Muscle of back (tissue), 11 donors: ENCODE measurements around the gene HORMAD2. TPM values are rescaled to one million over a fixed set of nuclear protein-coding genes. Genes with fewer than 3 reads are reported as not detected.
"Not testable (repeated sequence)": the region's sequence is repeated elsewhere in the genome, so short reads cannot be mapped to it uniquely, and the experiment has no call there.

Experiments used
- DNase-seq, 3 donors: peaks; one replicate each; pipeline versions ENCODE4 v3.0.0 to v3.0.0-alpha.2; 2013
- polyA plus RNA-seq, 10 donors: library from polyadenylated mRNA; unstranded; fragments of 120-200 nt; gene quantifications; one replicate each; pipeline ENCODE4 v1.2.1, GENCODE V29; 2013; ENCODE audit not compliant: insufficient read length in 10 of 10

The HORMAD2 gene
- polyA plus RNA-seq, 10 donors, result 0.15 TPM; not detected in 9

DNA sequence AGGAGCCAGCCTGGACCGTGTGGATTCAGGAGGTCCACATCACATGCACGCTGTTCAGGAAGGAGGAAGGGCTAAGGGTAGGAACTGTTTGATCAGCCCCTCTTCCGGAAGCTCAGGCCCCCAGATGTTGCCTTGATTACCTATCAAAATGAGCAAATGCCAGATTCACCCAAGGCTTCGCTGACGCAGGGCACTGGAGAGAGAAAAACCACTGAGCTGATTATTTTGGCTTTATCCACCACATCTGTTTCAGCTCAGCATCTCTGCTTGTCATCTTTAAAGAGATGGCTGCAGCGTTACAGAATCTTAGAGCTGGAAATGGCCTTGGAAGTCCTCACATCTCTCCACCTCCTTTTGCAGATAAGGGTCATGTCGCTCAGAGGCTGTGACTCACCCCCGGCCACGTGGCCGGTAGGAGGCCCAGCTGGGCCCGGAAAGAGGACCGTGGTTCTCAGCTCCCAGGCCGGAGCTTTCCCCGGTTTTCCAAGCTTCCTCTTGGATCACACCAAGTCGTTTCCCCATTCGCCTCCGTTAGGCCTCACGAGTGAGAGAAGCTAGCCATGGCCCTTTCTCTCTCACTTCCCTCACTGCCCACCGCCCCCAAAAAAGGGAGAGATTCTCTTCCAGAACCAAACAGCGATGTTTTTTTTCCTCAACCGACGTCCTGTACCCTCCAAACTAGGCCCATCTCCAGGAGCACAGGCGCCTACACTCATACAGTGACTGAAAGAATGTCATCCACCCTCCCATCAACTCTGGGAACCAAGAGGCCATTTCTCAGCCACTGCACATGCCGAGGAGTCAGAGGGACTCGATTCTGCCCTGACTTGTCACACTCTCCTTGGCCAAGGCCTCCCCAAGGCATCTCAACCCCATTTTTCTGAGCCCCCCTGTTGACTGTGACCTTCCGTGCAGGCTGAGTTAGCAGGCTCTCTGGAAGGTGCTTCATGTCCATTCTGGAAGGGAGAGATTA, 128.7 kb downstream of the HORMAD2 start:
- peak; percentile 69 to 88 (median 76) for DNase-seq

- DNase-seq, result no peak
Measured at GRCh38 chr22:30209642-30210041, 129.4 kb downstream of the HORMAD2 start.

- no peak for DNase-seq
Measured at GRCh38 chr22:30210235-30210909, 130.1 kb downstream of the HORMAD2 start.

- no peak for DNase-seq
Measured at GRCh38 chr22:30211124-30211820, 131.0 kb downstream of the HORMAD2 start.

DNA sequence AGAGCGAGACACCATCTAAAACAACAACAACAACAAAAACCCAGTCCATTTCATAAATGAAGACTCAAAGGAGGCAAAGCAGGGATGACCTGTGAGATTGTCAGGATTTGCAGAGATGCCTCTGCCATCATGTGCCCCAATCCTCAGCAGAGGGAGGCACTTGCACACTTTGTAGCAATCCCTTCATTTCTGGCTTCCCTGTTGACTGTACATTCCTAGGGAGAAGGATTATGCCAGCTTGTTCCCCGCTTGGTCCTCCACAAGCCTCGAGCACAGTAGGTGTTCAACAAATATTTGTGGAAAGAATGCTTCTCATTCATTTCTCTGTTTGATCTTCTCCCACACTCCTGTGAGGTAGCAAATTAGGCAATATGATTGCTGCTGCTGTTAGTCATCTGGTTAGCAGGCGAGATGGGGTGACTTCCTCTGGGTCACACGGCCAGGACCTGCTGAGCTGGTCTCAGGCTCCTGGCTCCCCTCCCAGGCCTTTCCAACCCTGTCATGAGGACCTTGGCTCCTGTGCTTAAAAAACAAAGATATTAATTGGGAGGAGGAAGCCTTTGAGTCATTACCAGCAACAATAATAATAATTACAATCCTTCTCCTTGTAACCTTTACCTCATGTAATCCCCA, 132.2 kb downstream of the HORMAD2 start:
- no peak for DNase-seq

- no peak for DNase-seq
Measured at GRCh38 chr22:30212996-30213441, 132.8 kb downstream of the HORMAD2 start.

GRCh38 chr22:30214703-30215407, 134.6 kb downstream of the HORMAD2 start:
- no peak for DNase-seq

DNA sequence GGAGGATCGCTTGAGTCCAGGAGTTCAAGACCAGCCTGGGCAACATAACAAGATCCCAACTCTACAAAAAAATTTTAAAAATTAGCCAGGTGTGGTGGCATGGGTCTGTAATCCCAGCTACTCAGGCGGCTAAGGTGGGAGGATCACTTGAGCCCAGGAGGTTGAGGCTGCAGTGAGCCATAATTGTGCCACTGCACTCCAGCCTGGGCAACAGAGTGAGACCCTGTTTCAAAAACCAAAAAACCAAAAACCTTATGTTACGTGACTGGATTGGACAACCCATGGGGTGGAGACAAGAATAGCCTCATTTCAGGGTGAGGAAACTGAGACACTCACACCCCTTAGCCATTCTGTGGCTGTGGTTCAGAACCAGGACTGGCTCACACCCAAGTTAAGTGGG, 136.0 kb downstream of the HORMAD2 start:
- not testable (repeated sequence) for DNase-seq

GRCh38 chr22:30216710-30217109, 136.4 kb downstream of the HORMAD2 start:
- no peak for DNase-seq

- DNase-seq, result no peak
Measured at GRCh38 chr22:30217698-30218560, 137.7 kb downstream of the HORMAD2 start.

DNA sequence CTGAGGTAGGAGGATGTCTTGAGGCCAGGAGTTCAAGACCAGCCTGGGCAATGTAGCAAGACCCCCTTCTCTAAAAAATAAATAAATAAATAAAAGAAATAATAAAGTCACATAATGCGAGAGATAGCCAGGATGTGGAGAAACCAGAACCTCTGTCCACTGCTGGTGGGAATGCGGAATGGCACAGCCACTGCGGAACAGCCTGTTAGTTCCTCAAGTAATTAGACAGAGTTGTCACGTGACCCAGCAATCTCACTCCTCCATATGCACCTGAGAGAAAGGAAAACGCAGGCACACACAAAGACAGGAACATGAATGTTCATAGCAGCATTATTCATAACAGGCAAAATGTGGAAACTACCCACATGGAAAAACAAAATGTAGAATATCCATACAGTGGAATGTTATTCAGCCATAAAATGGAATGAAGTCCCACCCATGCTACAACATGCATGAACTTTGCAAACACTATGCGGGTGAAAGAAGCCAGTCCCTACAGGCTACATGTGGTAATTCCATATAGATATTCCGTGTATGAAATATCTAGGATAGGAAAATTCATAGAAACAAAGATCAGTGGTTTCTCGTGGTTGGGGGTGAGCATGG, 138.9 kb downstream of the HORMAD2 start:
- DNase-seq, result no peak

GRCh38 chr22:30219668-30220278, 139.5 kb downstream of the HORMAD2 start:
- no peak for DNase-seq

DNA sequence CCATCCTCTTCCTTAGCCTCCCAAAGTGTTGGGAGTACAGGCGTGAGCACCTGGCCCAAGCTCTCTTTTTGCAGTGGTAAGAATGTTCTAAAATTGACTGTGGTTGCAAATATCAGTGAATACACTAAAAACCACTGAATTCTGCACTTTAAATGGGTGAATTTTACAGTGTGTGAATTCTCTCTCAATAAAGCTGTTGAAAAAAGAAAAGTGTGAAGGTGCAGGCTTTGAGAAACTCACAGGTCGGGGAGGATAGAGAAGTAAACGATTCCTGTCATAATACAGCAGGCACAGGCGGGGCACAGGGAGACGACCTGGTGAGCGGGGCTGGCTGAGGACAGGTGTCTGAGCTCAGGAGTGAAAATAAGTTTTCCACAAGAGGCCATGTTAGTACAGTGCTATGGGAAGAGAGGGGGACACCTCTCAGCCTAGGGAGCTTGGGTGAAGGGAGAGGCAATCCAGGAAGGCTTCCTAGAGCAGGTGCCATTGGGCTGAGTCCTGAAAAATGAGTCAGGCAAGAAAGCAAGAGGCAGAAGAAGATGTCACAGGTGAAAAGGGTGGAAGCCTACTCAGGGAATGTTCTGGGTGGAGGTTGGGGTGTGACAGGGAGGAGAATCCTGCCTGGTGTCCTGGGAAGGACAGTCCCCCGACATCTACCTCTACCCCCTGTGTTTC, 140.2 kb downstream of the HORMAD2 start:
- no peak for DNase-seq

- no peak for DNase-seq
Measured at GRCh38 chr22:30221121-30221992, 141.1 kb downstream of the HORMAD2 start.

GRCh38 chr22:30222321-30222720, 142.1 kb downstream of the HORMAD2 start:
- DNase-seq, result no peak

DNA sequence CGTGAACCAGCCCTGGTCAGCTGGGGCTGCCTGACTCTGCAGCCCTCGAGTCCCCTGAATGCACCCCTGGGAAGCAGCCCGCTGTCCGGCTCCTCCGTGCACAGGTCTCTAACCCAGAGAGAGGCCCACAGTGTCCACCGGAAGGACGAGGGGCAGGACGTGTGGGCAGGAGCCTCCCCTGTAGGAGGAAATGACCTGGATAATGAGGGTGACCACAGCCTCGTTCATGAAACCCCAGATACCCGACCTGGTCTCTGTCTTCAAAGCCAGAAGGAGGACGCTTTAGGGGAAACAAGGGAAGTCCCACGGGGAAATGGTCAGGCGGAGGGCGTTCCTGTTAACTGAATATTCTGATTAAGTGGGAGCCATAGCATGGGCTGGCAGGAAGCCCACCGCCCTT, 143.0 kb downstream of the HORMAD2 start:
- no peak for DNase-seq

DNA sequence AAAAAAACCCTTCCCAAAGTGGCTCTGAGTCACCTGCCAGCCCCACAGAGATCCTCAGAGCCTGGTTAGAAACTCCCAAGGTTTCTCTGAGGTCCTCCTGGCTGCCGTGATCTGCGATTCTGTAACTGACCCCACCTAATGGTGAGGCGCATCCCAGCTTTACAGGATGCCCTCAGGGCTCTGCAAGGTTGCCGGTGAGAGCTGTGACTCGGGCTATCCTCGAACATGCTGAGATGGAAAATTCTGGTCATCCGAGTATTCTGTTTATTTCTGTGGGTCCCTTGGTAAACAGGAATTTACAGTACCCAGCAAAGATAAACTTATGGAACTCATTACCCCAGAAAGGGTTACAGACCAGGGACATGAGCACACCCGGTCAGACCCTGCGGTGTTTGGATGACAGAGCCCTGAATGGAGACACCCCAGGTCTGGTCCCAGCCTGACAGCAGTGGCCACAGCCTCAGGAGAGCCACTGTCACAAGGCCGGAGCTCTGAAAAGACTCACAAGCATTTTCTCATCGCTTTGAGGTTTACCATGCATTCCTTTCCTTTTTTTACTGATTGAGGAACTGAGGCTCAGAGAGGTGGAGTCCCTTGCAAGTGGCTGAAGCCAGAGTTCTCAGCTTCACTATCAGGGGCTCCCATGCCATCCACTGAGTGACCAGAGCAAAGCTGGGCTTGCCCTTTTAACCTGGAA, 144.0 kb downstream of the HORMAD2 start:
- no peak for DNase-seq
